ENCODE results near the gene NHERF2.
A peak's percentile ranks its signal among the peaks of the same experiment; 100 is the strongest.

Gene NHERF2

GRCh38 chr16:1980770-1981087 lies 46.0 kb upstream of the NHERF2 start:
- Histone ChIP-seq H3K4me2 (ENCODE audit: low read depth, low read length, poor library complexity, severe bottlenecking) (no peak overlapping the region), H3K27me3 (ENCODE audit: low read length) (no peaks in the 10 kb centered on the region), H3K9me3 (ENCODE audit: insufficient read depth, low read length) (no peaks in the 10 kb centered on the region), H3K79me2 (ENCODE audit: insufficient read depth, low read length) (no peaks in the 10 kb centered on the region), H3K4me3 (ENCODE audit: insufficient read depth, low read length, poor library complexity, severe bottlenecking) (no peak overlapping the region), H3K9ac (ENCODE audit: low read length) (no peak overlapping the region), H3K27ac (ENCODE audit: low read depth, low read length) (no peak overlapping the region), H3K9me2 (replicated peaks; ENCODE audit: insufficient read depth, low read length) (no peaks in the 10 kb centered on the region), H3K36me3 (ENCODE audit: low read length) (no peaks in the 10 kb centered on the region), H4K20me1 (ENCODE audit: low read depth, low read length) (no peaks in the 10 kb centered on the region), H3F3A (ENCODE audit: insufficient read depth) (no peaks in the 10 kb centered on the region), H2AFZ (ENCODE audit: low read depth, low read length, severe bottlenecking) (no peak overlapping the region)
- TF ChIP-seq, protein P1, sequence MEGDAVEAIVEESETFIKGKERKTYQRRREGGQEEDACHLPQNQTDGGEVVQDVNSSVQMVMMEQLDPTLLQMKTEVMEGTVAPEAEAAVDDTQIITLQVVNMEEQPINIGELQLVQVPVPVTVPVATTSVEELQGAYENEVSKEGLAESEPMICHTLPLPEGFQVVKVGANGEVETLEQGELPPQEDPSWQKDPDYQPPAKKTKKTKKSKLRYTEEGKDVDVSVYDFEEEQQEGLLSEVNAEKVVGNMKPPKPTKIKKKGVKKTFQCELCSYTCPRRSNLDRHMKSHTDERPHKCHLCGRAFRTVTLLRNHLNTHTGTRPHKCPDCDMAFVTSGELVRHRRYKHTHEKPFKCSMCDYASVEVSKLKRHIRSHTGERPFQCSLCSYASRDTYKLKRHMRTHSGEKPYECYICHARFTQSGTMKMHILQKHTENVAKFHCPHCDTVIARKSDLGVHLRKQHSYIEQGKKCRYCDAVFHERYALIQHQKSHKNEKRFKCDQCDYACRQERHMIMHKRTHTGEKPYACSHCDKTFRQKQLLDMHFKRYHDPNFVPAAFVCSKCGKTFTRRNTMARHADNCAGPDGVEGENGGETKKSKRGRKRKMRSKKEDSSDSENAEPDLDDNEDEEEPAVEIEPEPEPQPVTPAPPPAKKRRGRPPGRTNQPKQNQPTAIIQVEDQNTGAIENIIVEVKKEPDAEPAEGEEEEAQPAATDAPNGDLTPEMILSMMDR (IDR thresholded peaks at IDR 0.05; ENCODE audit: insufficient read depth, low read length, poor library complexity, severe bottlenecking) = no peak
- no peak for TF ChIP-seq EZH2phosphoT487 (conservative IDR thresholded peaks at IDR 0.05; ENCODE audit: low read length)

DNA sequence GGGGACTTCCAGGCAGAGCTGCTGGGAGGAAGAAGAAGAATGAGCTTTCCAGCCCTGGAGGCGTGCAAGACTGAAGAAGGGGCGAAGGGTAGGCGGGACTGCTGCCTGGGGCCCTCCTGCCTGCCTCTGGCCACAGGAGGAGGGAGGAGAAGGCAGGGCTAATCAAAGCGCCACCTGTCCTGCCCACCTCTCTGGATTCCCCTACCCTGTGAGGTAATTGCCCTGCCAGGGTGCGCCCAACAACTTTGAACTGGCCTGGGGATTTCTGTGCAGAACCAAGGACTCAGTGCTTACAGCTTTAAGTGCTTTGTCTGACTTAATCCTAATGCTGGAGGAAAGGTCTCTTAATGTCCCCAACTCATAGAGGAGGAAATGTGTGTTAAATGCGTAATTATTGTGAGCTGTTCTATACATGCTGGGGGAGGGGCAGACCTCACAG lies 45.3 kb upstream of the NHERF2 start, which contains the start of gene NOXO1:
NOXO1 (minus strand) TSS at position 72 of the 439 bp plus-strand sequence. CDS start 290 bp downstream, outside the sequence.
- TF ChIP-seq, protein P1 (IDR thresholded peaks at IDR 0.05; ENCODE audit: insufficient read depth, low read length, poor library complexity, severe bottlenecking) = no peak
- TF ChIP-seq EZH2phosphoT487 (conservative IDR thresholded peaks at IDR 0.05; ENCODE audit: low read length) = no peak
- Histone ChIP-seq H3K4me3 (ENCODE audit: insufficient read depth, low read length, poor library complexity, severe bottlenecking) (no peak within 1 kb of the TSS), H3K9me3 (ENCODE audit: insufficient read depth, low read length) (no peaks in the 10 kb centered on the region), H3K4me2 (ENCODE audit: low read depth, low read length, poor library complexity, severe bottlenecking) (no peak within 1 kb of the TSS), H3F3A (ENCODE audit: insufficient read depth) (no peaks in the 10 kb centered on the region), H3K9ac (ENCODE audit: low read length) (no peak within 1 kb of the TSS), H3K36me3 (ENCODE audit: low read length) (no peaks in the 10 kb centered on the region), H3K9me2 (replicated peaks; ENCODE audit: insufficient read depth, low read length) (no peaks in the 10 kb centered on the region), H2AFZ (ENCODE audit: low read depth, low read length, severe bottlenecking) (no peak within 1 kb of the TSS), H3K27ac (ENCODE audit: low read depth, low read length) (no peak within 1 kb of the TSS), H3K79me2 (ENCODE audit: insufficient read depth, low read length) (no peaks in the 10 kb centered on the region), H4K20me1 (ENCODE audit: low read depth, low read length) (no peaks in the 10 kb centered on the region), H3K27me3 (ENCODE audit: low read length) (no peaks in the 10 kb centered on the region)

DNA sequence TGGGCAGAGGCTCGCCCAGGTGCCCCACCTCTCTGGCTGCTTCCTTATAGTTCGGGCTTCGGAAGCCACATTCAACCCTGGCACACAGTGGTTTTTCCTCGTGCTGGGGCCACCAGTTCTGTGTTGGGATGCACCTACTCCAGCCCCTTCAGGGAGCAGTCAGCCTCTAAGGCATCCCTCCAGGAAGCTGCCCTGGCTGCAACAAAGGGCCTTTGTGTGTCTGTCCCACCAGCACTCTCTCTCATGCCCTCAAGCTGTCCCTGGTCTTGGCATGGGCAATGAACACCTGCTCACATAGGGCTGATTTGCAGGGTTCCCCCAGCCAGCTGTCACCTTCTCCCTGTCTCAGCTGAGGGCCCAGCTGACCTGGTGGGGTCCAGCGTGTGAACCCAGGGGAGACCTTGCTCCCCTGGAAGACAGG lies 44.7 kb upstream of the NHERF2 start:
- Histone ChIP-seq H3K79me2 (ENCODE audit: insufficient read depth, low read length) (no peaks in the 10 kb centered on the region), H3K9me3 (ENCODE audit: insufficient read depth, low read length) (no peaks in the 10 kb centered on the region), H3K27ac (ENCODE audit: low read depth, low read length) (no peak overlapping the region), H3K36me3 (ENCODE audit: low read length) (no peaks in the 10 kb centered on the region), H2AFZ (ENCODE audit: low read depth, low read length, severe bottlenecking) (no peak overlapping the region), H3F3A (ENCODE audit: insufficient read depth) (no peaks in the 10 kb centered on the region), H3K9me2 (replicated peaks; ENCODE audit: insufficient read depth, low read length) (no peaks in the 10 kb centered on the region), H4K20me1 (ENCODE audit: low read depth, low read length) (no peaks in the 10 kb centered on the region), H3K27me3 (ENCODE audit: low read length) (no peaks in the 10 kb centered on the region), H3K9ac (ENCODE audit: low read length) (no peak overlapping the region), H3K4me3 (ENCODE audit: insufficient read depth, low read length, poor library complexity, severe bottlenecking) (no peak overlapping the region), H3K4me2 (ENCODE audit: low read depth, low read length, poor library complexity, severe bottlenecking) (no peak overlapping the region)
- TF ChIP-seq EZH2phosphoT487 (conservative IDR thresholded peaks at IDR 0.05; ENCODE audit: low read length) = no peak

GRCh38 chr16:1982991-1983543 lies 43.6 kb upstream of the NHERF2 start:
- Histone ChIP-seq H3K36me3 (ENCODE audit: low read length) (no peaks in the 10 kb centered on the region), H4K20me1 (ENCODE audit: low read depth, low read length) (no peaks in the 10 kb centered on the region), H3K9me3 (ENCODE audit: insufficient read depth, low read length) (no peaks in the 10 kb centered on the region), H3K27ac (ENCODE audit: low read depth, low read length) (no peak overlapping the region), H3K9ac (ENCODE audit: low read length) (0 out of 2 replicates have a peak overlapping the region, but pooled peaks have one; percentile 71), H3K9me2 (replicated peaks; ENCODE audit: insufficient read depth, low read length) (no peaks in the 10 kb centered on the region), H3K79me2 (ENCODE audit: insufficient read depth, low read length) (no peaks in the 10 kb centered on the region), H2AFZ (ENCODE audit: low read depth, low read length, severe bottlenecking) (no peak overlapping the region), H3K4me3 (ENCODE audit: insufficient read depth, low read length, poor library complexity, severe bottlenecking) (no peak overlapping the region), H3K4me2 (ENCODE audit: low read depth, low read length, poor library complexity, severe bottlenecking) (peak overlapping the region; percentile 73), H3K27me3 (ENCODE audit: low read length) (no peaks in the 10 kb centered on the region), H3F3A (ENCODE audit: insufficient read depth) (no peaks in the 10 kb centered on the region)
- TF ChIP-seq, protein P1 (IDR thresholded peaks at IDR 0.05; ENCODE audit: insufficient read depth, low read length, poor library complexity, severe bottlenecking) = no peak
- TF ChIP-seq EZH2phosphoT487 (conservative IDR thresholded peaks at IDR 0.05; ENCODE audit: low read length) = no peak
